Trophoblast cell (in vitro differentiated cells and primary cell): Measurements from ENCODE around the gene NDUFA5.
"Not testable (repeated sequence)": the region's sequence is repeated elsewhere in the genome, so short reads cannot be mapped to it uniquely, and the experiment has no call there.

Experiments used
- DNase-seq, 2 donors: peaks; one replicate each; pipeline ENCODE4 v3.0.0-alpha.2; 2016
- H2AFZ ChIP-seq: 2 replicates; pipeline ENCODE4 v1.6.1; 2013; ENCODE audit warnings: low read length, moderate library complexity, mild to moderate bottlenecking; ENCODE audit not compliant: insufficient read depth, poor library complexity
- H2AK5ac ChIP-seq: 2 replicates; pipeline ENCODE4 v1.6.1; 2013; ENCODE audit warnings: mild to moderate bottlenecking, low read length
- H2BK120ac ChIP-seq: 2 replicates; pipeline ENCODE4 v1.6.1; 2013; ENCODE audit warnings: low read length, mild to moderate bottlenecking, moderate library complexity; ENCODE audit not compliant: insufficient read depth, poor library complexity
- H2BK12ac ChIP-seq: 2 replicates; pipeline ENCODE4 v1.6.1; 2013; ENCODE audit warnings: mild to moderate bottlenecking, low read length, moderate library complexity
- H2BK5ac ChIP-seq: 2 replicates; pipeline ENCODE4 v1.6.1; 2013; ENCODE audit warnings: low read length, low read depth, moderate library complexity, mild to moderate bottlenecking; ENCODE audit not compliant: poor library complexity
- H3K14ac ChIP-seq: 2 replicates; pipeline ENCODE4 v1.6.1; 2013; ENCODE audit warnings: mild to moderate bottlenecking, low read length
- H3K18ac ChIP-seq: 2 replicates; pipeline ENCODE4 v1.6.1; 2013; ENCODE audit warnings: mild to moderate bottlenecking, low read length
- H3K23ac ChIP-seq: 2 replicates; pipeline ENCODE4 v1.6.1; 2013; ENCODE audit warnings: low read length
- H3K27ac ChIP-seq: 2 replicates; pipeline ENCODE4 v1.5.1; 2013; ENCODE audit warnings: low read depth, mild to moderate bottlenecking, inconsistent platforms, low read length, moderate library complexity
- H3K27me3 ChIP-seq: 2 replicates; pipeline ENCODE4 v1.6.1; 2013; ENCODE audit warnings: inconsistent platforms, mild to moderate bottlenecking, low read length, moderate library complexity; ENCODE audit not compliant: insufficient read depth
- H3K36me3 ChIP-seq, 2 experiments: 1 replicate in 1 of 2; 2 replicates in 1 of 2; pipeline ENCODE4 v1.6.1; 2013; ENCODE audit warnings: low read length in 2 of 2, mild to moderate bottlenecking in 2 of 2, moderate library complexity in 1 of 2; ENCODE audit not compliant: insufficient read depth in 2 of 2, control insufficient read depth in 1 of 2
- H3K4ac ChIP-seq: 2 replicates; pipeline ENCODE4 v1.6.1; 2013; ENCODE audit warnings: low read depth, mild to moderate bottlenecking, low read length, moderate library complexity
- H3K4me1 ChIP-seq, 2 experiments: 1 replicate in 1 of 2; 2 replicates in 1 of 2; pipeline ENCODE4 v1.6.1; 2013; ENCODE audit warnings: low read length in 2 of 2, mild to moderate bottlenecking in 2 of 2, moderate library complexity in 1 of 2; ENCODE audit not compliant: insufficient read depth in 2 of 2, control insufficient read depth in 1 of 2
- H3K4me2 ChIP-seq: 2 replicates; pipeline ENCODE4 v1.6.1; 2013; ENCODE audit warnings: inconsistent platforms, mild to moderate bottlenecking, low read length, moderate library complexity
- H3K4me3 ChIP-seq: 2 replicates; pipeline ENCODE4 v1.5.1; 2013; ENCODE audit warnings: mild to moderate bottlenecking, low read depth, low read length, inconsistent platforms
- H3K79me1 ChIP-seq: one replicate; pipeline ENCODE4 v1.6.1; 2013; ENCODE audit warnings: low read length
- H3K79me2 ChIP-seq: 2 replicates; pipeline ENCODE4 v1.6.1; 2013; ENCODE audit warnings: low read length, mild to moderate bottlenecking; ENCODE audit not compliant: control insufficient read depth, insufficient read depth, poor library complexity
- H3K9ac ChIP-seq: 2 replicates; pipeline ENCODE4 v1.6.1; 2013; ENCODE audit warnings: mild to moderate bottlenecking, low read length
- H3K9me3 ChIP-seq: 2 replicates; pipeline ENCODE4 v1.6.1; 2013; ENCODE audit warnings: low read depth, mild to moderate bottlenecking, control low read depth, inconsistent platforms, low read length; ENCODE audit not compliant: insufficient read depth
- H4K12ac ChIP-seq: 2 replicates; pipeline ENCODE4 v1.6.1; 2013; ENCODE audit warnings: low read depth, mild to moderate bottlenecking, low read length, moderate library complexity
- H4K8ac ChIP-seq: 2 replicates; pipeline ENCODE4 v1.6.1; 2013; ENCODE audit warnings: low read depth, mild to moderate bottlenecking, low read length, moderate library complexity
- H4K91ac ChIP-seq: one replicate; pipeline ENCODE4 v1.6.1; 2013; ENCODE audit warnings: low read depth, mild to moderate bottlenecking, low read length, moderate library complexity
- WGBS: extraction: QIAGEN DNeasy Blood & Tissue Kit; methylation state at CpG from one replicate; pipeline ENCODE4 v1.1.7; 2013; ENCODE audit warnings: missing lambda C conversion rate; ENCODE audit not compliant: insufficient read length, insufficient coverage; ENCODE audit errors: extremely low coverage; 5-methylcytosine and 5-hydroxymethylcytosine counted together

Gene NDUFA5

GRCh38 chr7:123534383-123535260, 23.0 kb downstream of the NDUFA5 start, which contains the start of gene IQUB:
TSS of gene IQUB (minus strand) at chr7:123534595. CDS start at chr7:123512340, 22,255 bp downstream.
- Histone ChIP-seq H3K9ac (peak within 1 kb of the TSS; percentile 54), H3K4me2 (peak within 1 kb of the TSS; percentile 99), H4K8ac (peak within 1 kb of the TSS; percentile 64), H3K79me2 (no peaks in the 10 kb centered on the region), H3K79me1 (peaks cover 2% of the 10 kb centered on the region), H3K14ac (no peak within 1 kb of the TSS), H2BK12ac (no peak within 1 kb of the TSS), H3K36me3 (no peaks in the 10 kb centered on the region), H2BK5ac (no peak within 1 kb of the TSS), H3K18ac (no peak within 1 kb of the TSS), H4K12ac (peak within 1 kb of the TSS; percentile 45), H3K4ac (no peak within 1 kb of the TSS), H4K91ac (no peak within 1 kb of the TSS), H2AFZ (peak within 1 kb of the TSS; percentile 84), H3K27ac (peak within 1 kb of the TSS; percentile 67), H2BK120ac (no peak within 1 kb of the TSS), H3K23ac (no peak within 1 kb of the TSS), H3K27me3 (no peaks in the 10 kb centered on the region), H3K4me1 (peaks cover 0 to 2% of the 10 kb centered on the region in 2 experiments), H2AK5ac (no peak within 1 kb of the TSS), H3K4me3 (peak within 1 kb of the TSS; percentile 81), H3K9me3 (no peaks in the 10 kb centered on the region)
- peak; percentile 95 to 96 for DNase-seq
- WGBS = no CpG with 5 or more reads among the region's 54 CpGs

- H3K79me2 ChIP-seq = no peaks in the 10 kb centered on the region
- H3K4me2 ChIP-seq = peak overlapping the region; percentile 99
- H2BK12ac ChIP-seq = no peak overlapping the region
- H3K9me3 ChIP-seq = no peaks in the 10 kb centered on the region
- peak in 1 of 2 donors; percentile 6 for DNase-seq
- peak overlapping the region; percentile 74 for H3K4me3 ChIP-seq
- no peak overlapping the region for H3K23ac ChIP-seq
- no peak overlapping the region for H3K27ac ChIP-seq
- peak overlapping the region; percentile 54 for H3K9ac ChIP-seq
- no peak overlapping the region for H4K91ac ChIP-seq
- no peak overlapping the region for H2BK120ac ChIP-seq
- no CpG with 5 or more reads among the region's 9 CpGs for WGBS
- H3K79me1 ChIP-seq = peaks cover 2% of the 10 kb centered on the region
- no peak overlapping the region for H4K12ac ChIP-seq
- peak overlapping the region; percentile 84 for H2AFZ ChIP-seq
- no peak overlapping the region for H3K18ac ChIP-seq
- H2BK5ac ChIP-seq = no peak overlapping the region
- H2AK5ac ChIP-seq = no peak overlapping the region
- H3K4me1 ChIP-seq = peaks cover 0 to 2% of the 10 kb centered on the region in 2 experiments
- no peaks in the 10 kb centered on the region for H3K27me3 ChIP-seq
- no peak overlapping the region for H3K4ac ChIP-seq
- no peak overlapping the region for H3K14ac ChIP-seq
- no peaks in the 10 kb centered on the region for H3K36me3 ChIP-seq
- H4K8ac ChIP-seq = no peak overlapping the region
Measured at GRCh38 chr7:123533929-123534382, 23.7 kb downstream of the NDUFA5 start.

- no peaks in the 10 kb centered on the region for H3K27me3 ChIP-seq
- H2BK120ac ChIP-seq = no peak overlapping the region
- no peak overlapping the region for H2AFZ ChIP-seq
- H4K12ac ChIP-seq = no peak overlapping the region
- peaks cover 0 to 2% of the 10 kb centered on the region in 2 experiments for H3K4me1 ChIP-seq
- DNase-seq = no peak
- no peaks in the 10 kb centered on the region for H3K9me3 ChIP-seq
- no peak overlapping the region for H3K4ac ChIP-seq
- H3K23ac ChIP-seq = no peak overlapping the region
- H3K4me3 ChIP-seq = no peak overlapping the region
- no peak overlapping the region for H2BK12ac ChIP-seq
- WGBS = no CpG with 5 or more reads among the region's 3 CpGs
- H3K18ac ChIP-seq = no peak overlapping the region
- no peak overlapping the region for H4K8ac ChIP-seq
- H3K9ac ChIP-seq = no peak overlapping the region
- H3K27ac ChIP-seq = no peak overlapping the region
- H4K91ac ChIP-seq = no peak overlapping the region
- no peaks in the 10 kb centered on the region for H3K79me2 ChIP-seq
- H3K14ac ChIP-seq = no peak overlapping the region
- H2AK5ac ChIP-seq = no peak overlapping the region
- peaks cover 2% of the 10 kb centered on the region for H3K79me1 ChIP-seq
- H3K4me2 ChIP-seq = no peak overlapping the region
- H2BK5ac ChIP-seq = no peak overlapping the region
- no peaks in the 10 kb centered on the region for H3K36me3 ChIP-seq
Measured at GRCh38 chr7:123533553-123533917, 24.1 kb downstream of the NDUFA5 start.

GRCh38 chr7:123532788-123533552, 24.6 kb downstream of the NDUFA5 start:
- Histone ChIP-seq H4K91ac (peak overlapping the region; percentile 24), H4K8ac (peak overlapping the region; percentile 47), H3K4me2 (peak overlapping the region; percentile 53), H3K4me3 (peak overlapping the region; percentile 62)
- not testable (repeated sequence) for H3K27me3 ChIP-seq, H3K79me1 ChIP-seq, H2AK5ac ChIP-seq, H3K9me3 ChIP-seq, H3K14ac ChIP-seq, H3K9ac ChIP-seq, H2BK12ac ChIP-seq, H2BK120ac ChIP-seq, DNase-seq, H3K36me3 ChIP-seq, H2AFZ ChIP-seq, H3K79me2 ChIP-seq, H3K4ac ChIP-seq, H2BK5ac ChIP-seq, H3K4me1 ChIP-seq, H3K27ac ChIP-seq, H3K23ac ChIP-seq, H4K12ac ChIP-seq, H3K18ac ChIP-seq
- WGBS = no CpG with 5 or more reads among the region's 33 CpGs
